Lung (tissue), 12 donors: ENCODE results near the gene ERBB3. TPM values are rescaled to one million over a fixed set of nuclear protein-coding genes. Genes with fewer than 3 reads are reported as not detected.
A peak's percentile ranks its signal among the peaks of the same experiment; 100 is the strongest.

Experiments
- ATAC-seq: fragments of 200-7000 bp; cut with Tn5 transposase; one replicate; pipeline ENCODE4 v1.9.1; 2020; ENCODE audit warnings: moderate number of reproducible peaks; ENCODE audit not compliant: insufficient read depth, low FRiP score
- DNase-seq, 3 donors: peaks; one replicate each; pipeline ENCODE4 v3.0.0-alpha.2; 2013 to 2017
- H3K27ac ChIP-seq, 2 donors: one replicate each; pipeline ENCODE4 v1.5.1; 2013; ENCODE audit warnings: mild to moderate bottlenecking in 2 of 2, moderate library complexity in 2 of 2, control low read depth in 1 of 2, inconsistent platforms in 1 of 2, low read depth in 1 of 2, low read length in 1 of 2
- H3K27me3 ChIP-seq, 3 donors: one replicate each; pipeline ENCODE4 v1.5.1; 2013; ENCODE audit warnings: low read length in 2 of 3; ENCODE audit not compliant: control insufficient read depth in 3 of 3, insufficient read depth in 3 of 3
- H3K36me3 ChIP-seq, 4 donors: one replicate each; pipeline ENCODE4 v1.5.1; 2013; ENCODE audit warnings: low read length in 4 of 4, mild to moderate bottlenecking in 1 of 4, moderate library complexity in 1 of 4; ENCODE audit not compliant: control insufficient read depth in 4 of 4, insufficient read depth in 4 of 4
- H3K4me1 ChIP-seq, 5 donors: one replicate each; pipeline ENCODE4 v1.5.1; 2013; ENCODE audit warnings: low read length in 5 of 5, mild to moderate bottlenecking in 2 of 5, moderate library complexity in 1 of 5; ENCODE audit not compliant: control insufficient read depth in 5 of 5, insufficient read depth in 5 of 5
- H3K4me3 ChIP-seq: one replicate; pipeline ENCODE4 v1.5.1; 2013; ENCODE audit warnings: mild to moderate bottlenecking, control low read depth, moderate library complexity
- H3K9ac ChIP-seq, 2 donors: one replicate each; pipeline ENCODE4 v1.5.1; 2013; ENCODE audit warnings: low read length in 2 of 2, control low read depth in 1 of 2; ENCODE audit not compliant: insufficient read depth in 1 of 2
- H3K9me3 ChIP-seq, 4 donors: one replicate each; pipeline ENCODE4 v1.5.1; 2013; ENCODE audit warnings: low read length in 3 of 4, mild to moderate bottlenecking in 1 of 4, moderate library complexity in 1 of 4; ENCODE audit not compliant: control insufficient read depth in 4 of 4, insufficient read depth in 3 of 4
- WGBS, 2 donors: extraction: QIAGEN DNeasy Blood & Tissue Kit; methylation state at CpG; one replicate each; pipeline ENCODE4 v1.1.7; 2013; 5-methylcytosine and 5-hydroxymethylcytosine counted together
- polyA plus RNA-seq, 2 donors: library from polyadenylated mRNA; stranded (reverse); fragments of 200-250 nt; gene quantifications; one replicate each; pipeline ENCODE4 v1.2.1, GENCODE V29; 2013
- total RNA-seq, 2 donors: library from RNA; depleted of rRNA in 1 of 2; stranded (reverse); fragments of >200 nt in 1 of 2; gene quantifications; one replicate each; pipeline ENCODE4 v1.2.1, GENCODE V29; 2014 to 2021
- TF ChIP-seq, protein P1 (sequence below): IDR thresholded peaks from 2 replicates; pipeline ENCODE4 v1.5.1; 2012; ENCODE audit warnings: mild to moderate bottlenecking; ENCODE audit errors: control extremely low read depth, extremely low read depth
- donor health status: control.
- donor health status: control.
- donor health status: Bipolar disorder and iron deficiency.
- donor health status: healthy.
- donor health status: DM: yes; HTN: yes; CAD: no.

ERBB3 gene
- total and polyA plus RNA-seq, 4 donors, result 31.4 to 191 (median 60.1) TPM

DNA sequence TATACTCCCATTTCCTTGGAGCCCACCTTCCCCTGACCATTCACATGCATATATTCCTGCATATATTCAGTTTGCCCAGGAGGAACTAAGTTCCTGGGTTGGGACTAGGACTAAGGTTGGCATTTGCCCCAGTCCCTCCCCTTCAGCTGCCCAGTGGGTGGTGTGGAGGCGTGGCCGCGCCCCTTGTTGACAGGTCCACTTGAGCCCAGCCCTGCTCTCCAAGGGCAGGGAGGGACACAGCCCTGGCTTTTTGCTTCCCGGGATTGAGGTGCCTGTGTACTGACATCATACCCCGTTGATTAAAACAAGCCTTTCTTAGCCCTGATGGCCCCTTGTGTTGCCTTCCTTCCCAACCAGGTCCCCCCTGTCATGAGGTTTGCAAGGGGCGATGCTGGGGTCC lies 7.3 kb downstream of the ERBB3 start:
- peak in 2 of 3 donors; percentile 37 to 42 for DNase-seq
- Histone ChIP-seq H3K36me3 (peaks cover 0 to 2% (median 0%) of the 10 kb centered on the region in 4 donors), H3K27me3 (peaks cover 0 to 7% (median 4%) of the 10 kb centered on the region in 3 donors), H3K9ac (no peak overlapping the region), H3K4me3 (no peak overlapping the region), H3K9me3 (no peaks in the 10 kb centered on the region), H3K4me1 (peaks cover 0 to 10% (median 0%) of the 10 kb centered on the region in 5 donors), H3K27ac (peak overlapping the region; percentile 29 to 92)
- ATAC-seq, result peak; percentile 79
- 65 to 88% methylated on average over 6 of the region's 6 CpGs for WGBS, 2 donors
- TF ChIP-seq, protein P1, sequence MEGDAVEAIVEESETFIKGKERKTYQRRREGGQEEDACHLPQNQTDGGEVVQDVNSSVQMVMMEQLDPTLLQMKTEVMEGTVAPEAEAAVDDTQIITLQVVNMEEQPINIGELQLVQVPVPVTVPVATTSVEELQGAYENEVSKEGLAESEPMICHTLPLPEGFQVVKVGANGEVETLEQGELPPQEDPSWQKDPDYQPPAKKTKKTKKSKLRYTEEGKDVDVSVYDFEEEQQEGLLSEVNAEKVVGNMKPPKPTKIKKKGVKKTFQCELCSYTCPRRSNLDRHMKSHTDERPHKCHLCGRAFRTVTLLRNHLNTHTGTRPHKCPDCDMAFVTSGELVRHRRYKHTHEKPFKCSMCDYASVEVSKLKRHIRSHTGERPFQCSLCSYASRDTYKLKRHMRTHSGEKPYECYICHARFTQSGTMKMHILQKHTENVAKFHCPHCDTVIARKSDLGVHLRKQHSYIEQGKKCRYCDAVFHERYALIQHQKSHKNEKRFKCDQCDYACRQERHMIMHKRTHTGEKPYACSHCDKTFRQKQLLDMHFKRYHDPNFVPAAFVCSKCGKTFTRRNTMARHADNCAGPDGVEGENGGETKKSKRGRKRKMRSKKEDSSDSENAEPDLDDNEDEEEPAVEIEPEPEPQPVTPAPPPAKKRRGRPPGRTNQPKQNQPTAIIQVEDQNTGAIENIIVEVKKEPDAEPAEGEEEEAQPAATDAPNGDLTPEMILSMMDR, result no peak

- H3K4me1 ChIP-seq, result no peaks in the 10 kb centered on the region
- H3K27ac ChIP-seq, result no peak overlapping the region
- ATAC-seq (no peak), DNase-seq (no peak)
- H3K9me3 ChIP-seq, result no peaks in the 10 kb centered on the region
- H3K4me3 ChIP-seq, result no peak overlapping the region
- H3K27me3 ChIP-seq, result no peaks in the 10 kb centered on the region
- 92 to 93% methylated on average over 6 of the region's 6 CpGs for WGBS, 2 donors
- H3K9ac ChIP-seq, result no peak overlapping the region
- TF ChIP-seq, protein P1, result no peak
- H3K36me3 ChIP-seq, result peaks cover 0 to 5% (median 0%) of the 10 kb centered on the region in 4 donors
These were observed 17.8 kb downstream of the ERBB3 start for GRCh38 chr12:56097738-56098137.

DNA sequence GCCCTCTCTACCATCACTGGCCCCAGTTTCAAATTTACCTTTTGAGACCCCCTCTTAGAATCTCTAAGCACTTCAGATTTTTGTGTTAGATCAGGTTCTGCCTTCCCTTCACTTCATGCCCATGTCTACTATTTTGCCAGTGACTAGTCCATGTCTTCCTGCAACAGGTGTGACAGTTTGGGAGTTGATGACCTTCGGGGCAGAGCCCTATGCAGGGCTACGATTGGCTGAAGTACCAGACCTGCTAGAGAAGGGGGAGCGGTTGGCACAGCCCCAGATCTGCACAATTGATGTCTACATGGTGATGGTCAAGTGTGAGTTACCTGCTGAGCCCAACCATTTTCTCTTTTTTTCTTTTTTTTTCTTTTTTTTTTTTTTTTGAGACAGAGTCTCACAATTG lies 18.6 kb downstream of the ERBB3 start:
- Histone ChIP-seq H3K36me3 (peaks cover 0 to 5% (median 0%) of the 10 kb centered on the region in 4 donors), H3K27ac (no peak overlapping the region), H3K4me1 (peaks cover 0 to 4% (median 0%) of the 10 kb centered on the region in 5 donors), H3K4me3 (no peak overlapping the region), H3K27me3 (no peaks in the 10 kb centered on the region), H3K9ac (no peak overlapping the region), H3K9me3 (no peaks in the 10 kb centered on the region)
- DNase-seq (no peak), ATAC-seq (no peak)
- TF ChIP-seq, protein P1, result no peak
- WGBS, 2 donors, result 90 to 96% methylated on average over 3 of the region's 3 CpGs

DNA sequence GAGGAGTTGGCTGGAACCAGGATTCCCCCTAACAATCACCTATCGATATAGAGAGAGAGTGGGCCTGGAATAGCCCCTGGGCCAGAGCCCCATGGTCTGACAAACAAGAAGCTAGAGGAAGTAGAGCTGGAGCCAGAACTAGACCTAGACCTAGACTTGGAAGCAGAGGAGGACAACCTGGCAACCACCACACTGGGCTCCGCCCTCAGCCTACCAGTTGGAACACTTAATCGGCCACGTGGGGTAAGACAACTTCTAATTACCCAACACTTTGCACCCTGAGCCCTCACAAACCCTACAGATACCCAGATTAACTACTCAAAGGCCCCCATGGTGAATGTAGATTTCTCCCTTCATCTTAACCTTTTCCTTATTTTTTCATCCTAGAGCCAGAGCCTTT lies 19.8 kb downstream of the ERBB3 start:
- Histone ChIP-seq H3K4me3 (no peak overlapping the region), H3K9ac (no peak overlapping the region), H3K27ac (no peak overlapping the region), H3K4me1 (peaks cover 0 to 5% (median 0%) of the 10 kb centered on the region in 5 donors), H3K27me3 (no peaks in the 10 kb centered on the region), H3K36me3 (peaks cover 0 to 2% (median 0%) of the 10 kb centered on the region in 4 donors), H3K9me3 (no peaks in the 10 kb centered on the region)
- ATAC-seq, result no peak
- 80 to 94% methylated on average over 4 of the region's 4 CpGs for WGBS, 2 donors
- TF ChIP-seq, protein P1, result no peak
- no peak for DNase-seq
